Measurements from ENCODE around the gene SORD. TPM values are rescaled to one million over a fixed set of nuclear protein-coding genes. Genes with fewer than 3 reads are reported as not detected.

SORD gene
- total RNA-seq, 1 donor from 2014 or later = 23.2 TPM

- Histone ChIP-seq H3K27me3 (ENCODE audit: control insufficient read depth, insufficient read depth, low read length) (peaks cover 9% of the 10 kb centered on the region), H3K4me3 (ENCODE audit: low read depth, low read length) (no peak overlapping the region), H3K36me3 (ENCODE audit: control insufficient read depth, insufficient read depth, low read length) (no peaks in the 10 kb centered on the region)
- no peak for DNase-seq (ENCODE audit: low read depth)
- FAIRE-seq = no peak
- TF ChIP-seq, protein P1, sequence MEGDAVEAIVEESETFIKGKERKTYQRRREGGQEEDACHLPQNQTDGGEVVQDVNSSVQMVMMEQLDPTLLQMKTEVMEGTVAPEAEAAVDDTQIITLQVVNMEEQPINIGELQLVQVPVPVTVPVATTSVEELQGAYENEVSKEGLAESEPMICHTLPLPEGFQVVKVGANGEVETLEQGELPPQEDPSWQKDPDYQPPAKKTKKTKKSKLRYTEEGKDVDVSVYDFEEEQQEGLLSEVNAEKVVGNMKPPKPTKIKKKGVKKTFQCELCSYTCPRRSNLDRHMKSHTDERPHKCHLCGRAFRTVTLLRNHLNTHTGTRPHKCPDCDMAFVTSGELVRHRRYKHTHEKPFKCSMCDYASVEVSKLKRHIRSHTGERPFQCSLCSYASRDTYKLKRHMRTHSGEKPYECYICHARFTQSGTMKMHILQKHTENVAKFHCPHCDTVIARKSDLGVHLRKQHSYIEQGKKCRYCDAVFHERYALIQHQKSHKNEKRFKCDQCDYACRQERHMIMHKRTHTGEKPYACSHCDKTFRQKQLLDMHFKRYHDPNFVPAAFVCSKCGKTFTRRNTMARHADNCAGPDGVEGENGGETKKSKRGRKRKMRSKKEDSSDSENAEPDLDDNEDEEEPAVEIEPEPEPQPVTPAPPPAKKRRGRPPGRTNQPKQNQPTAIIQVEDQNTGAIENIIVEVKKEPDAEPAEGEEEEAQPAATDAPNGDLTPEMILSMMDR (IDR thresholded peaks at IDR 0.05; ENCODE audit: insufficient read depth, low read length, severe bottlenecking) = no peak
Measured at GRCh38 chr15:45105586-45105985, 82.6 kb downstream of the SORD start.

- DNase-seq (ENCODE audit: low read depth) (no peak), FAIRE-seq (peak; percentile 77)
- Histone ChIP-seq H3K27me3 (ENCODE audit: control insufficient read depth, insufficient read depth, low read length) (peaks cover 11% of the 10 kb centered on the region), H3K4me3 (ENCODE audit: low read depth, low read length) (no peak overlapping the region), H3K36me3 (ENCODE audit: control insufficient read depth, insufficient read depth, low read length) (no peaks in the 10 kb centered on the region)
- TF ChIP-seq, protein P1 (IDR thresholded peaks at IDR 0.05; ENCODE audit: insufficient read depth, low read length, severe bottlenecking) = no peak
Measured at GRCh38 chr15:45106002-45106790, 83.2 kb downstream of the SORD start.

DNA sequence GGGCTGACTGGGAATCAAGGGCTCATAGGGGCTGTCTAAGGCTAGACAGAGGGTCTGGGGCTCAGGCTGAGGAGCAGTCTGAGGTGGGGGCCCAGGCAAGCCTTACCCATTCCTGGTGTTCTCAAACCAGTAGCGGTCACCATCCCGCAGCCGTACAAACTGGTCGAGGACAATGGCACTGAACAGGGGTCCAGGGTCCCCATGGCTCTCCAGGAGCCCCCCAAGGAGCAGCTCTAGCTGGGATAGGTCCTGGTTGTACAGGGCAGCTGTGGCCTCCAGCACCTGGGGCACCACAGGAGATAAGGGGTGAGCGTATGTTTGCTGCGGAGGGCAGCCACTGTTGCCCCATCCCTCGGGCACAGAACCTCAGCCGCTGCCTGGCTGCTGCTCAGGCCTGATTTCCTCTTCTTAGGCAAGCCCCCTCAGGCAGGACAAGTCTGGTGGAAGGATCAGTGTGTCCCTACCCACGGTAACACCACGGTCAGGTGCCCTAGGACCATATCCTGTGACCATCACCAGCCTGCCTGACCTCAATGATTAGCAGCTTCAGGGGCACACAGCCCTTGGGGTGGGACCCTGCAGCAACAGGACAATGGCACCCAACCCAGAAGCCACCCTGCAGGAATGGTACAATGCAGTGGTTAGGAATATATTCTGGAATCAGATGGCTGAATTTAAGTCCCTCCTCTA, 85.1 kb downstream of the SORD start:
- Histone ChIP-seq H3K27me3 (ENCODE audit: control insufficient read depth, insufficient read depth, low read length) (peaks cover 26% of the 10 kb centered on the region), H3K4me3 (ENCODE audit: low read depth, low read length) (no peak overlapping the region), H3K36me3 (ENCODE audit: control insufficient read depth, insufficient read depth, low read length) (no peaks in the 10 kb centered on the region)
- TF ChIP-seq, protein P1 (IDR thresholded peaks at IDR 0.05; ENCODE audit: insufficient read depth, low read length, severe bottlenecking) = no peak
- no peak for DNase-seq (ENCODE audit: low read depth)
- FAIRE-seq = peak; percentile 85

GRCh38 chr15:45110256-45110820, 87.3 kb downstream of the SORD start:
- FAIRE-seq = peak; percentile 76
- no peaks in the 10 kb centered on the region for H3K36me3 ChIP-seq (ENCODE audit: control insufficient read depth, insufficient read depth, low read length)
- no peak overlapping the region for H3K4me3 ChIP-seq (ENCODE audit: low read depth, low read length)
- TF ChIP-seq, protein P1 (IDR thresholded peaks at IDR 0.05; ENCODE audit: insufficient read depth, low read length, severe bottlenecking) = no peak
- peaks cover 48% of the 10 kb centered on the region for H3K27me3 ChIP-seq (ENCODE audit: control insufficient read depth, insufficient read depth, low read length)
- no peak for DNase-seq (ENCODE audit: low read depth)

- no peak for FAIRE-seq
- Histone ChIP-seq H3K36me3 (ENCODE audit: control insufficient read depth, insufficient read depth, low read length) (no peaks in the 10 kb centered on the region), H3K27me3 (ENCODE audit: control insufficient read depth, insufficient read depth, low read length) (peaks cover 60% of the 10 kb centered on the region), H3K4me3 (ENCODE audit: low read depth, low read length) (no peak overlapping the region)
- TF ChIP-seq, protein P1 (IDR thresholded peaks at IDR 0.05; ENCODE audit: insufficient read depth, low read length, severe bottlenecking) = peak; percentile 15
- no peak for DNase-seq (ENCODE audit: low read depth)
Measured at GRCh38 chr15:45111390-45112142, 88.6 kb downstream of the SORD start.

All from bronchial epithelial cell (primary cell).